Measurements from ENCODE around the gene NME7.
A peak's percentile ranks its signal among the peaks of the same experiment; 100 is the strongest.

- no peak for TF ChIP-seq POLR2AphosphoS5 (IDR thresholded peaks at IDR 0.05; ENCODE audit: low read depth)
- TF ChIP-seq CTCF (conservative IDR thresholded peaks at IDR 0.05; ENCODE audit: low read depth in 2 of 2) = peak; percentile 49 to 51
- TF ChIP-seq, protein P1, sequence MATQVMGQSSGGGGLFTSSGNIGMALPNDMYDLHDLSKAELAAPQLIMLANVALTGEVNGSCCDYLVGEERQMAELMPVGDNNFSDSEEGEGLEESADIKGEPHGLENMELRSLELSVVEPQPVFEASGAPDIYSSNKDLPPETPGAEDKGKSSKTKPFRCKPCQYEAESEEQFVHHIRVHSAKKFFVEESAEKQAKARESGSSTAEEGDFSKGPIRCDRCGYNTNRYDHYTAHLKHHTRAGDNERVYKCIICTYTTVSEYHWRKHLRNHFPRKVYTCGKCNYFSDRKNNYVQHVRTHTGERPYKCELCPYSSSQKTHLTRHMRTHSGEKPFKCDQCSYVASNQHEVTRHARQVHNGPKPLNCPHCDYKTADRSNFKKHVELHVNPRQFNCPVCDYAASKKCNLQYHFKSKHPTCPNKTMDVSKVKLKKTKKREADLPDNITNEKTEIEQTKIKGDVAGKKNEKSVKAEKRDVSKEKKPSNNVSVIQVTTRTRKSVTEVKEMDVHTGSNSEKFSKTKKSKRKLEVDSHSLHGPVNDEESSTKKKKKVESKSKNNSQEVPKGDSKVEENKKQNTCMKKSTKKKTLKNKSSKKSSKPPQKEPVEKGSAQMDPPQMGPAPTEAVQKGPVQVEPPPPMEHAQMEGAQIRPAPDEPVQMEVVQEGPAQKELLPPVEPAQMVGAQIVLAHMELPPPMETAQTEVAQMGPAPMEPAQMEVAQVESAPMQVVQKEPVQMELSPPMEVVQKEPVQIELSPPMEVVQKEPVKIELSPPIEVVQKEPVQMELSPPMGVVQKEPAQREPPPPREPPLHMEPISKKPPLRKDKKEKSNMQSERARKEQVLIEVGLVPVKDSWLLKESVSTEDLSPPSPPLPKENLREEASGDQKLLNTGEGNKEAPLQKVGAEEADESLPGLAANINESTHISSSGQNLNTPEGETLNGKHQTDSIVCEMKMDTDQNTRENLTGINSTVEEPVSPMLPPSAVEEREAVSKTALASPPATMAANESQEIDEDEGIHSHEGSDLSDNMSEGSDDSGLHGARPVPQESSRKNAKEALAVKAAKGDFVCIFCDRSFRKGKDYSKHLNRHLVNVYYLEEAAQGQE (IDR thresholded peaks at IDR 0.05; ENCODE audit: unreplicated experiment) = no peak
- no peak for TF ChIP-seq EZH2phosphoT487 (IDR thresholded peaks at IDR 0.05; ENCODE audit: unreplicated experiment)
- TF ChIP-seq EZH2 (IDR thresholded peaks at IDR 0.05; ENCODE audit: low read depth, unreplicated experiment) = no peak
- no peak for TF ChIP-seq JUNB (IDR thresholded peaks at IDR 0.05; ENCODE audit: unreplicated experiment)
- no peak for TF ChIP-seq CREB1 (CRISPR knock-in tag; IDR thresholded peaks at IDR 0.05; ENCODE audit: low read depth)
- no peak for TF ChIP-seq ZNF114 (CRISPR knock-in tag; IDR thresholded peaks at IDR 0.05)
- TF ChIP-seq ETS1 (IDR thresholded peaks at IDR 0.05) = no peak
- no peak for TF ChIP-seq ZNF331 (CRISPR knock-in tag; IDR thresholded peaks at IDR 0.05; ENCODE audit: low read depth)
- TF ChIP-seq, protein P2, sequence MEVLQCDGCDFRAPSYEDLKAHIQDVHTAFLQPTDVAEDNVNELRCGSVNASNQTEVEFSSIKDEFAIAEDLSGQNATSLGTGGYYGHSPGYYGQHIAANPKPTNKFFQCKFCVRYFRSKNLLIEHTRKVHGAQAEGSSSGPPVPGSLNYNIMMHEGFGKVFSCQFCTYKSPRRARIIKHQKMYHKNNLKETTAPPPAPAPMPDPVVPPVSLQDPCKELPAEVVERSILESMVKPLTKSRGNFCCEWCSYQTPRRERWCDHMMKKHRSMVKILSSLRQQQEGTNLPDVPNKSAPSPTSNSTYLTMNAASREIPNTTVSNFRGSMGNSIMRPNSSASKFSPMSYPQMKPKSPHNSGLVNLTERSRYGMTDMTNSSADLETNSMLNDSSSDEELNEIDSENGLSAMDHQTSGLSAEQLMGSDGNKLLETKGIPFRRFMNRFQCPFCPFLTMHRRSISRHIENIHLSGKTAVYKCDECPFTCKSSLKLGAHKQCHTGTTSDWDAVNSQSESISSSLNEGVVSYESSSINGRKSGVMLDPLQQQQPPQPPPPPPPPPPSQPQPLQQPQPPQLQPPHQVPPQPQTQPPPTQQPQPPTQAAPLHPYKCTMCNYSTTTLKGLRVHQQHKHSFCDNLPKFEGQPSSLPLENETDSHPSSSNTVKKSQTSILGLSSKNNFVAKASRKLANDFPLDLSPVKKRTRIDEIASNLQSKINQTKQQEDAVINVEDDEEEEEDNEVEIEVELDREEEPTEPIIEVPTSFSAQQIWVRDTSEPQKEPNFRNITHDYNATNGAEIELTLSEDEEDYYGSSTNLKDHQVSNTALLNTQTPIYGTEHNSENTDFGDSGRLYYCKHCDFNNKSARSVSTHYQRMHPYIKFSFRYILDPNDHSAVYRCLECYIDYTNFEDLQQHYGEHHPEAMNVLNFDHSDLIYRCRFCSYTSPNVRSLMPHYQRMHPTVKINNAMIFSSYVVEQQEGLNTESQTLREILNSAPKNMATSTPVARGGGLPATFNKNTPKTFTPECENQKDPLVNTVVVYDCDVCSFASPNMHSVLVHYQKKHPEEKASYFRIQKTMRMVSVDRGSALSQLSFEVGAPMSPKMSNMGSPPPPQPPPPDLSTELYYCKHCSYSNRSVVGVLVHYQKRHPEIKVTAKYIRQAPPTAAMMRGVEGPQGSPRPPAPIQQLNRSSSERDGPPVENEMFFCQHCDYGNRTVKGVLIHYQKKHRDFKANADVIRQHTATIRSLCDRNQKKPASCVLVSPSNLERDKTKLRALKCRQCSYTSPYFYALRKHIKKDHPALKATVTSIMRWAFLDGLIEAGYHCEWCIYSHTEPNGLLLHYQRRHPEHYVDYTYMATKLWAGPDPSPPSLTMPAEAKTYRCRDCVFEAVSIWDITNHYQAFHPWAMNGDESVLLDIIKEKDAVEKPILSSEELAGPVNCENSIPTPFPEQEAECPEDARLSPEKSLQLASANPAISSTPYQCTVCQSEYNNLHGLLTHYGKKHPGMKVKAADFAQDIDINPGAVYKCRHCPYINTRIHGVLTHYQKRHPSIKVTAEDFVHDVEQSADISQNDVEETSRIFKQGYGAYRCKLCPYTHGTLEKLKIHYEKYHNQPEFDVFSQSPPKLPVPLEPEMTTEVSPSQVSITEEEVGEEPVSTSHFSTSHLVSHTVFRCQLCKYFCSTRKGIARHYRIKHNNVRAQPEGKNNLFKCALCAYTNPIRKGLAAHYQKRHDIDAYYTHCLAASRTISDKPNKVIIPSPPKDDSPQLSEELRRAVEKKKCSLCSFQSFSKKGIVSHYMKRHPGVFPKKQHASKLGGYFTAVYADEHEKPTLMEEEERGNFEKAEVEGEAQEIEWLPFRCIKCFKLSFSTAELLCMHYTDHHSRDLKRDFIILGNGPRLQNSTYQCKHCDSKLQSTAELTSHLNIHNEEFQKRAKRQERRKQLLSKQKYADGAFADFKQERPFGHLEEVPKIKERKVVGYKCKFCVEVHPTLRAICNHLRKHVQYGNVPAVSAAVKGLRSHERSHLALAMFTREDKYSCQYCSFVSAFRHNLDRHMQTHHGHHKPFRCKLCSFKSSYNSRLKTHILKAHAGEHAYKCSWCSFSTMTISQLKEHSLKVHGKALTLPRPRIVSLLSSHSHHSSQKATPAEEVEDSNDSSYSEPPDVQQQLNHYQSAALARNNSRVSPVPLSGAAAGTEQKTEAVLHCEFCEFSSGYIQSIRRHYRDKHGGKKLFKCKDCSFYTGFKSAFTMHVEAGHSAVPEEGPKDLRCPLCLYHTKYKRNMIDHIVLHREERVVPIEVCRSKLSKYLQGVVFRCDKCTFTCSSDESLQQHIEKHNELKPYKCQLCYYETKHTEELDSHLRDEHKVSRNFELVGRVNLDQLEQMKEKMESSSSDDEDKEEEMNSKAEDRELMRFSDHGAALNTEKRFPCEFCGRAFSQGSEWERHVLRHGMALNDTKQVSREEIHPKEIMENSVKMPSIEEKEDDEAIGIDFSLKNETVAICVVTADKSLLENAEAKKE (CRISPR knock-in tag; IDR thresholded peaks at IDR 0.05) = no peak
- no peak for TF ChIP-seq NANOG (IDR thresholded peaks at IDR 0.05; ENCODE audit: borderline replicate concordance)
- TF ChIP-seq STAT1 (IDR thresholded peaks at IDR 0.05; ENCODE audit: unreplicated experiment) = no peak
These were observed 233.6 kb downstream of the NME7 start for GRCh38 chr1:169133801-169134502.
